ENCODE measurements around the gene METTL6. TPM values are rescaled to one million over a fixed set of nuclear protein-coding genes. Genes with fewer than 3 reads are reported as not detected.
"Not testable (repeated sequence)": the region's sequence is repeated elsewhere in the genome, so short reads cannot be mapped to it uniquely, and the experiment has no call there.

The METTL6 gene, protein sequence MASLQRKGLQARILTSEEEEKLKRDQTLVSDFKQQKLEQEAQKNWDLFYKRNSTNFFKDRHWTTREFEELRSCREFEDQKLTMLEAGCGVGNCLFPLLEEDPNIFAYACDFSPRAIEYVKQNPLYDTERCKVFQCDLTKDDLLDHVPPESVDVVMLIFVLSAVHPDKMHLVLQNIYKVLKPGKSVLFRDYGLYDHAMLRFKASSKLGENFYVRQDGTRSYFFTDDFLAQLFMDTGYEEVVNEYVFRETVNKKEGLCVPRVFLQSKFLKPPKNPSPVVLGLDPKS
- 27.0 and 38.7 TPM in 2 replicates for total RNA-seq

DNA sequence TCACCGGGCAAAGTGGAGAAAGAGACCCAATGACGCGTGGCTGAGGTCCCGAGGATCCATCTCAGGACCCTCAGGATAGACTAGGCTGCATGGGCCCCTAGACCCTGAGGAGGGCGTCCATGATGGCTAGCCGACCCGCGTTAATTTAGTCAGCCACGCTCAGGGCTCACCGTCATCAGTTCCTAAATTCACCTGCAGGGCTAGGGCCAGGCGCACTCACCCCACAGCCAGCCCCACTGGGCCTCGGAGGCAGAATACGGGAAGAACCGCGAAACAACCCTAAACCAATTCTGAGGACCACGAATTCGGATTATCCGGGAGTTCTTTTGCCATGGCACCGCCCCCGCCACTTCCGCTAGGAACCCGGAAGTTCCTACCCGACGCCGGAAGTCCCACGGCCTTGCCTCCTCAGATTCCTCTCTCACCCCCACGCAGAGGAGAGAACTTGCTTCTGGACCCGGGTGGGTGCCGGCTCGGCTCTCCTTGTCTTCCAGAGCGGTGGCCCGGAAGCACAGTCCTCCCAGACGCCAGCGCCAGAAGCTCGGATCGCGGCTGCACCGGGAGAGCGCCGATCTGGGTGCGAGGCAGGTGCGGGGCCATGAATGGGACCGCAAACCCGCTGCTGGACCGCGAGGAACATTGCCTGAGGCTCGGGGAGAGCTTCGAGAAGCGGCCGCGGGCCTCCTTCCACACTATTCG is at the start of gene METTL6, which contains the start of gene EAF1:
Gene METTL6 (minus strand): TSS at position 363 of the 699 bp plus-strand sequence. CDS start 1,033 bp downstream, outside the sequence.
Gene EAF1 (plus strand): TSS at position 417 of the 699 bp plus-strand sequence. CDS start 182 bp downstream, at position 599.
- peak; percentile 29 for DNase-seq (ENCODE audit: low read depth, low spot score)

DNA sequence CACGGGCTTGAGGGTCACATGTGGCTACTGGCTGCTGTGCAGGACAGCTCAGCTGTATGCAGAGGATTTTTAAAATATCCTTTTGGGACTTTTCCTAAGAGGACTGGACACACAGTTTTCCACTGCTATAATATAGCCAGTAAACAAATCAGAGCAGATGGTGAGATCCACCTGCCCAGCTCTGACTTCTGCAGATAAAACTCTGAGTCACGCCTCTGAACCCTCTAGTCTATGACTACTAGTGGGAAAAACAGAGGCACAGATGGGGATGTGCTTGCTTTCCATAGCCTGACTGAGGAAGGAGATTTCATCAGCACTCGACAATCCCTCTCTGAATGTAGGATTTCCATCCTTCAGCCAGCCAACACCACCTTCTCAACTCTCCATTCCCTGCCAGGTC is 49.0 kb upstream of the METTL6 start:
- no peak for DNase-seq (ENCODE audit: low read depth, low spot score)

DNA sequence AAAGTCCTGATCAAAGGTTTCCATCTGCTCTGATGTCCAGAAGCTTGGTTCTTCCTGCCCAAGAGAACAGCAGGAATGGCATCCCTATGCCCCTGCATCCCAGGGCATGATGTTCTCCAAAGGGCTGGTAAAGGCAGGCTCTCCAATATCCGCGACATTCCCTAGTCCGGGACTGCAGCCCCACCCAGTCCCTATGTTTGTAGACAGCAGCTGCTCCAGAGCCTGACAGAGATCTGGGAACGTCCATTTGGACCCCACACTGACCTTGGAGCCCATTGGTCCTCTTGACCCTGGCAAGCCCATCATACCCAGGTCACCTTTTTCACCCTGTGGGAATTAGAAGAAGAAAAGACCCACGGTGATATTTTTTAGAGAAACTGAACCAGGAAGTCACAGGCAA is 47.8 kb upstream of the METTL6 start:
- no peak for DNase-seq (ENCODE audit: low read depth, low spot score)

DNA sequence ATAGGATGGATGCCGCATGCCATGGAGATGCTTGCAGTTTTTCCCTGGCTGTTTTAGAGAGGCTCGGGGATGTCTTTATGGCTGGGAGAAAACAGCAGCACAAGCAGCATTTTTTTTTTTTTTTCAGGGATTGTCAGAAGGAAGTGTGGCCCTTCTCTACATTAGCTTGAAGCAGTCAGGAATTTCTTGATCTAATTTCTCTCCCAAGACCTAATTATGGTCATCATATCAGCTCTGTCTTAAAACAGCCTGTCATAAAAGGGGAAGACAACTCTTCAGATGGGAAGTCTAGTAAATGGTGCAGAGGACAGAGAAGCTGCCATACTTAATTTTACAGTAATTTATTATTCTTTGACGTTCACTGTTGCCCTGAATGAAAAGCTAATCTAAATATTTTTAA is 44.5 kb upstream of the METTL6 start:
- no peak for DNase-seq (ENCODE audit: low read depth, low spot score)

DNA sequence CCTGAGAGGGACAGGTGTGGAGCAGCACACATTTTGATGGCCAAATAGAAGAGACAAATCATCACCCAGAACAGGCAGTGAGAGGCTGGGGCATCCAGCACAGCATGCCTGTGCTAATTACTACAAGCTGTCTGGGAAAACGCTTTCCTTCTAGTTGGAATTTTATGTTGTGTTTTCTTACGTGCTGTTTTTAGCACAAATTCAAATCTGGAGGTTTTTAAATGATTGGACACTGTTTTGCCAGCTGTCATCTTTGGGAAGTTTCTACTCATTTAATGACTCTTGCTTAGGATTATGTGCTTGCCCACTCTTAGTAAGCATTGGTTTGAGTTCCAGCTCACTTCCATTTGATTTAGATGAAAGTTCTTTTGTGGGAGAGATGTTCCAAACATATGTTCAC is 43.5 kb upstream of the METTL6 start:
- no peak for DNase-seq (ENCODE audit: low read depth, low spot score)

DNA sequence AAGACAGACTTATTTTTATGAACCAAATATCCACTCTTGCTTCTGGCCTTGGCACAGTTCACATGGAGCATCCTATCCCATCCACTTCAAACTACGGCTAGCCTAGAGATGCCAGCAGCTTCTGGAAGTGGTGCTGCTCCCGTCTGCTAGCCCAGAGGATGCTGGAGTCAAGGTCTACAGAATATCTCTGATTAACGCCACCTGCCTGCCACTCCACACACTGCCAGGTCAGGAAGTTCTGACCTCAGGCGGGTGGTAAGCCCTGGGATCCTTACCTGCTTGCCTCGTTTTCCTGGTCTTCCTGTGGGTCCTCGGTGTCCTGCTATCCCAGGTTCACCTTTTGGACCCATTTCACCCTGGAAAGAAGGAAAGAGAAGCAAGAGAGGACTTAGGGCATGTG is 42.9 kb upstream of the METTL6 start:
- no peak for DNase-seq (ENCODE audit: low read depth, low spot score)

DNA sequence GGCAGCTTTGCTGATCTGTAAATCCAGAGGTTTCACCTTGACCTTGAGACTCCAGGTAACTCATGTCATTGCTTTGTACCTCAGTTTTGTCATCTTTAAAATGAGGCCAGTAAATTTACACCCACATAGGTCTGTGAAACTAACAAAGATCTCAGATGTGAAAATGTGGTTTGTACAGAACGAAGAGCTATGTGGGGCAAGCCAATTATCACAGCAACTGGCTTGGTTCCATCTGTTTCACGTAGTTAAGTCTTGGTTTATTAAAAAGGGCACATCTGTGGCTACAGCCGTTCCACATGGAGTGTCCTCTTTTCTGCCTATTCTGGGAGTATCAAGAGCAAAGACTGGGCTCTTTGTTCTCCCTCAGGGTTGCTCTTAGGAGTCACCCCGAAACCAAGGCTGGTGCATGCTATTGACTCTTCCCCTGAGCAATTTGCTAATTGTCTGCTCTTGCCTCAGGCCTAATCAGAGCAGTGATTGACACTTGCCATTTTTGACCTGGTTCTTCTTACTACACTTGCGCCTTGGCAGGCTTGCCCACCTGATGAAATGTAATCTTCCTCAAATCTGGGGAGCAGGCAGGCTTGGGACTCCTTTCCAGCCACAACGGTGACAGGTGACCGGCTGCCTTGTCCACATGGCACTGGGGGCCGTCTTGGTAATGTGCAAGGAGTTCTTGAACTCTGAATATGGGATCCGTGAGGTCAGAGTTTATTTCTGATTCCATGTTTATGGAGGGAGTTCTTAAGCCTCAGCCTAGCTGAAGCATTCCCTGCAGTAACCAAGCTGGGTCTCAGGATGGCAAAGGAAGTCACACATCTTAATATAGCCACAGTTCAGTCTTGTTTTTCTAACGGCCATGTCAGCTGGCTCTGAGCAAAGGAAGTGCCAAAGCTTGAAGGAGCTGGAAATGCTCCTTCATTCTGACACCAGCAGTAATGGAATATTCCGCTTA is 40.2 kb upstream of the METTL6 start:
- no peak for DNase-seq (ENCODE audit: low read depth, low spot score)

DNA sequence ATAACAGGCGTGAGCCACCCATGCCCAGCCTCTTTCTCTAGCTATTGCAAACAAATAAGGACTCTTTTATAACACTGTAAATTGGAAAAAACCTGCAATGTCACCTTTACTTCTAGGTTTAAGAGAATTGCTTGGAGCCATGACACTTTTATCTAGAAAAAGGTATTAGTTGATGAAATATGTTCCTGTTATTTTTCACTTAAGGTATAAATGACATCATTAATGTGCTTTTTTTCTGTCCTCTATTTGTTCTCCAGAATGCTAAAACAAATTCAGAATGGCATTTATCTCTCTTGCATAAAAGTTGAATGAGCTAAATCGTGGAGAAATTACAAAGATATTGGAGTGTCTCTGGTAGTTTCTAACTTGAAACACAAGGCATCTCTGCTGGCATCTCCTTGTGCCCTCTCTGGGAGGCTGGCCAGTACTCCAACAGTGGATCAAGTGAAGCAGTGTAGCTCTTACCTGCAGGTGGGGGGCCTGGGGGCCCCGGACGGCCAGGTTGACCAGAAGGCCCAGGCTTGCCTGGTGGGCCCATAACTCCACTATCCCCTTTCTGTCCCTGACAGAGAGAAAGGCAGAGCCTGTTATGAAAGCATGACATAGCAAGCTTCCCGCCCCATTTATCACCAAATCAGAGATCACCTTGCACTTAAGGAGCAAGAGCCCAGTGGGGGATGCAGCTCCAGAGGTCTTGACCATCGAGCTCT is 38.7 kb upstream of the METTL6 start:
- no peak for DNase-seq (ENCODE audit: low read depth, low spot score)

DNA sequence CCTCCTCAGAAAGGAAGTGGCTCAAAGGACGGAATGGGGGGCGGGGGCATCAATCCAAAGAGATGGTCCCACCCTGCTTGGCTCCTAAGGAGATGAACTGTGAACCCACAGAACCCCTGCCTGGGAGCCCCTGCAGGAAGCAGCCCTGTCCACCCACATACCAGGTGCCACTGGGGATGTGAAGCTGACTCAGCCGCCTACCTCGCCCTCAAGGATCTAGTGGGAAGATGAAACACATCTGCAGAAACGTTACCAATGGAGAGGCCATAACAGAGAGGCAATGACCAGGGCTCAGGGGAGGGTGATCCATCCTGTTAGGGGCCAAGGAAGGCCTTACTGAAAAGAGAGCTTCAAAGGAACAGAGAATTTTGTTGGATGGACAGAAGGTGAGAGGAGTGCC is 35.1 kb upstream of the METTL6 start:
- DNase-seq (ENCODE audit: low read depth, low spot score) = no peak

DNA sequence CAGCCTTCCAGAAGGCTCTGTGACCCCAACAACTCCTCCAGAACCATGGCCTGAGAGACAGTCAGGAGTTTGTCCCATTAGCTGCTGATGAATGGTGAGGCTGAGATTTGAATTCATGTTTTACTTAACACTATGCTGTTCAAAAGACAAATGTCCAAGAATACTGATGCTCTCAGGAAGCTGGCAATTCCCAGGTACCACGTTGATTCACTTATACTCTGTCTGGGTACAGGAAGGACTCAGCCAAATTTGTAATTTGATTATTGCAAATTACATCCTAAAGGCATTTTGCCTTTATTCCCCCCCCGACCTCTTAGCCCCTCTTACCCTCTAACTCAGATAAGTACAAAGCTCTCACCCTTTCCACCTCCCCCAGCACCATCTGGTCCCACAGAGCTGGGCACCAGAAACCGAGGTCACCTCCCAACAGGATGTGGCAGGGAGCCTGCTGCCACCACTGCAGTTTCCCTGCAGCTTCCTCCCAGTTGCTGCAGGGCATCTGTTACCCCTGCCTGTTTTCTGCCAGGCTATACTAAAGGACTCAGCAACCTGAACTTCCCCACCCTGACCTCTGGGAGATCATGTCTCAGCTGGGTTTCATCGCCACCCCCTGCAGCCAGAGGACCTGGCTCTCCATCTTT is 33.7 kb upstream of the METTL6 start:
- no peak for DNase-seq (ENCODE audit: low read depth, low spot score)

DNA sequence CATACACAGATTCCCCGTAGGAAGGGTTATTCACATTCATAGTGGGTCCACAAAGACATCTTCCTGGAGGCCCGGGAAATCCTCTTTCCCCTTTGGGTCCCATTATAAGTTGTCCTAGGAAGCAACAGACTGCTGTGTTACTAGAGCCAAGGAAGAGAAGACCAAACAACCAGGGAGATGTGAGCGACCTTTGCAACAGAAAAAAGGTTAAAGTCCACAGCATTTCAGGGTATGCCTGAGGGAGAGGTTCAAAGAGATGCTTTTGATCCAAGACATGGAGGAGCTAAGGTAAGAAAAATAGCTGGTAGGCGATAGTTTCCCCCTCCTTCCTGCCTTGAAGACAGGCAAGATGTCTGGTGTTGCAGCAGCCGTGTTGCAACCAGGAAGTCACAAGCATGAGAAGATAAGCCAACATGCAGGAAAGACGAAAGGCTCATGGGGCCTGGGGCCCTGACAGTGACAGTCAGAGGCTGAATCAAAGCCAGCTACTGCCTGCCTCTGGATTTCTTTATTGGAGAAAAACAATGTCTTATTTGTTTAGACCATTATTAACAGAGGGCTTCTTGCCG is 31.0 kb upstream of the METTL6 start:
- no peak for DNase-seq (ENCODE audit: low read depth, low spot score)

DNA sequence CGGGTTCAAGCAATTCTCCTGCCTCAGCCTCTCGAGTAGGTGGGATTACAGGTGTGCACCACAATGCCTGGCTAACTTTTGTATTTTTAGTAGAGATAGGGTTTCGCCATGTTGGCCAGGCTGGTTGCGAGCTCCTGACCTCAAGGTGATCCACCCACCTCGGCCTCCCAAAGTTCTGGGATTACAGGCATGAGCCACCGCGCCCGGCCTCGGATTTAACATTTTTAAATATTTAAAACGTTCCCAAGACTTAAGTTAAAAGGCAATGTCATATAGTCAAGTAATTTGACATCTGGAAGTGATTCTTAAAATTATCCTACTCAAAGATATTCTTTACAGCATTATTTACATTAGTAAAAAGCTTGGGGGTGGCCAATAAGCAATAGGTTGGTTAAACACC is 29.6 kb upstream of the METTL6 start:
- not testable (repeated sequence) for DNase-seq (ENCODE audit: low read depth, low spot score)

DNA sequence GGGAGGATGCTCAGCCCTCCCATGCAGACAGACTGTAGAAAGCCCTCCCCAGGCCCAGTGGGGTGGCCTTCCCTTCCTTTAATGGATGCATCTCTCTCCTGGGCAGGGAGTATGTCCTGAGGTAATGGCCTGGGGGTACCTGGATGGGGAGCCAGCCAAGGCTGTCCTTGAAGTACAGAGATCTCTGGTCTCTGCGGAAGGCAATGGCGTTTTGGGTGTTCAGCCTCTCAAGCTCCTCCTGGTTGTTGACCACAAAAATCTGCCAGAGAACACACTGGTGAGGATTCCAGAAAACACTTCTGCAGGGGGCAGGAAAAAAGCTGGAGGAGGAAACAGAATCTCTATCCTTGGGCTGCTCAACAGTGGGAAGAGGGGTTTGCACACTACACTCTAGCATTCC is 29.0 kb upstream of the METTL6 start:
- no peak for DNase-seq (ENCODE audit: low read depth, low spot score)

DNA sequence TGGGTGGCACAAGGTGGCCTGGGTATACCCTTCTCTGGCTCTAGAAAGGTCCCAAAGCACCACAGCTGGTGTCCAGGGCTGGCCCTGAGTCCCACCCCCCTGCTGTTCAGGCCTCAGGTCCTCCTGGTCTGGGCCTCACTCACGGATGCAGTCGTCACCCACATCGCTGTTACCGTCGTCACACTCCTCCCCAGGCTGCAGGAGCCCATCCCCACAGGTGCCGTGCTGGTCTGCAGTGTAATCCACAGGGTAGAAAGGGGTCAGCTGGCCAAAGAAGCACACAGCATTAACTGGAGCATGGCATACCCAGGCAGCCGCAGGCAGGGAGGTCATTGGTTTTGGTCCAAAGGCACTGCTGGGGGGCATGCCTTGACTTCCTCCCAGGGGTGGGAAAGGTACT is 28.4 kb upstream of the METTL6 start:
- DNase-seq (ENCODE audit: low read depth, low spot score) = no peak

DNA sequence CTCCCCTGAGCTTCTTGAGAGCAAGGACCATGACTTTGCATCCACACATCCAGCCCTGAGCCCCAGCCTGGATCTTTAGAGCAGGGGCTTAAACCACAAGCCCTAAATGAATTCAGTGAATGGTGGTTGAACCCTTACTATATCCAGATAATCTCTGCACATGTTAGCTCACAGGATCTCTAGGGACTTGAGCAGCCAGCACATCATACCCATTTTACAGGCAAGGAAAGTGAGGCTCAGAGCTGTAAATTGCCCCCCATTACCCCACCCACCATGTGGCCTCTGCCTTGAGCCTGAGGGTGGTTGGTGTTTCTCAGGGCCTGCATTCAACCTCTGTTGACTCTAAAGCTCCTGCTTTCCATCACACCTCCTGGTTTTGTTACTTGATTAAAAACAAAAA is 27.6 kb upstream of the METTL6 start:
- no peak for DNase-seq (ENCODE audit: low read depth, low spot score)

DNA sequence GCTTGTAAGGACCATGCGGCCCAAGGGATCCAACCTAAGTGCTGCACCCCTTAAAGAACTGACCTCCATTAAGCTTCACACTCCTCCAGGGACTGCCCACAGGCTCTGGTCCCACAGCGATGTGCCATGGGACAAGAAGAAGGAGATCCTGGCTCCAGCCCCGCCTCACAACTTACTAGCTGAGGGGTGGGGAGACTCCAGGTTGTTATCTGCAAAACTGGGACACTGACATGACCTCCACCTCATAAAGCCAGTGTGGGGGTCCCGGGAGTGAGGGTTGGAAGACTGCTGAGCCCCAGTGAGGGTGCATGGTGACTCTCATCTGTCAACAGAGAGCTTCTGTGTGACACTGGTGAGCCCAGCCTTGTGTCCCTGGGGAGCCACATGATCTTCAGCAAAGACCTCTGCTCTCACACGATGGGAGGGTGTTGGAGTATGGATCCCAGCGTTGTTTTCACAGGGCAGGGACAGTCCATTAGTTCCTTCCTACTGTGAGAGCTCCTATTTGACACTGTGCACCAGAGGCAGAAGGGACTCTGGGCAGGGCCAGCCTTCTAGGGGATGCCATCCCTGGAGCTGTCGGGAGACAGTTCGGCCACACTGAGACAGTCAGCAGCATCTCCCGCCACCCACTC is 26.8 kb upstream of the METTL6 start:
- no peak for DNase-seq (ENCODE audit: low read depth, low spot score)

DNA sequence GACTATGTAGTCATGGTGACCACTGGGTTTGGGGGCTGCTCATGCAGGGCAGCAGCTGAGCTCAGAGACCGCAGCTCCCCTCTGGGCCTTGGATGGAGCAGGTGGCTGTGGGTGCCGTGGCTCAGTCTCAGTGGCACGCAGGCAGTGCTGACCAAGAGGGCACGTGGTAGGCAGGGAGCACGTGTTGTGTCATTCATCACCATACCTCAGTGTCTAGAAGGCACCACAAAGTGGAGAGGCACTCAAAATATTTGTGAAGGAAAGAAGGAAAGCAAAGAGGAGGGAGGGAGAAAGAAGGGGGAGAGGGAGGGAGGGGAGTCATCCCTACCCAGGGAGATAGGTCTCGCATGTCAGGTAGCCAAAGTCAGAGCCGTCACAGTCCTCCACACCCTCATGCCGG is 26.2 kb upstream of the METTL6 start:
- no peak for DNase-seq (ENCODE audit: low read depth, low spot score)

DNA sequence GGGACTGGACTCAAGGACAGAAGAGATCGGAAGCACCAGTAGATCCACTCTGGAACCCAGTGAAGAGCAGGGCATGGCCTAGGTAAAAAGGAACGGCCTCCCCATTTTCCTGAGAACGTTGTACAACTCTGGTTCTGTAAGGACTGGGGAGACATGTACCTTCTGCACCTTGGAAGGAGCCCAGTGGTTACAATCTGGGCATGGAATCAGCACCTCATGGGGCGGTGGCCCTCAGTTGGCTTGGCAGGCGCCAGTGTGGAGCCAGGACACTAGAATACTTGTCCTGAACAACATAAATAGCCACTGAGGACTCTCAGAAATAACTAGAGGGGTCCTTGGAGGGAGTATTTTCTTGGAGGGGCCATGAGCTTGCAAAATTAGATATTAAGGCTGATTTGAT is 25.6 kb upstream of the METTL6 start:
- DNase-seq (ENCODE audit: low read depth, low spot score) = no peak

DNA sequence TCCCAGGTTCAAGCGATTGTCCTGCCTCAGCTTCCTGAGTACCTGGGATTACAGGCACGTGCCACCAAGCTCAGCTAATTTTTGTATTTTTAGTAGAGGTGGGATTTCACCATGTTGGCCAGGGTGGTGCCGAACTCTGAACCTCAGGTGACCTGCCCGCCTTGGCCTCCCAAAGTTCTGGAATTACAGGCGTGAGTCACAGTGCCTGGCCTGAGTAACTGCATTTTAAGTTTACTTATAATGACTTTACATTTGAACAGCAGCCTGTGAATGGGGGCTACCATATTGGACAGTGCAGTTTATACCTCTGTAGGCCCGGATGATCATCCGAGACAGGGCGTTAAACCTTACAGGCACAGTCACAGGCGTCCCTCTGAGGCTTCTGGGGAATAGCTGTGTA is 24.8 kb upstream of the METTL6 start:
- DNase-seq (ENCODE audit: low read depth, low spot score) = no peak
